HG03521 (cell line): Measurements from ENCODE around the gene MEX3D.

Source experiments
- ATAC-seq: cut with Tn5 transposase; IDR thresholded peaks from one replicate; pipeline ENCODE4 v1.9.1; 2021; ENCODE audit warnings: mild to moderate bottlenecking, moderate library complexity; ENCODE audit not compliant: unreplicated experiment

MEX3D gene

GRCh38 chr19:1505991-1506881 lies 61.9 kb downstream of the MEX3D start:
- ATAC-seq = no peak

- ATAC-seq = no peak
Measured at GRCh38 chr19:1505012-1505411, 63.1 kb downstream of the MEX3D start.
